HFF-Myc (cell line): Measurements from ENCODE around the gene ARVCF.

Source experiments
- DNase-seq: peaks from one replicate; pipeline ENCODE4 v3.0.0-alpha.2; 2011; ENCODE audit warnings: low read depth; ENCODE audit errors: extremely low read depth
- H3K4me3 ChIP-seq: replicated peaks from 2 replicates; pipeline ENCODE4 v1.5.1; 2011; ENCODE audit warnings: low read depth, mild to moderate bottlenecking, control low read depth, low read length
- CTCF ChIP-seq: IDR thresholded peaks from 2 replicates; pipeline ENCODE4 v1.5.1; 2012; ENCODE audit warnings: mild to moderate bottlenecking, low read depth, low read length, control low read depth; ENCODE audit errors: missing control alignments

Gene ARVCF

GRCh38 chr22:20019661-20020532 is 3.3 kb upstream of the ARVCF start:
- no peak for TF ChIP-seq CTCF
- no peak overlapping the region for H3K4me3 ChIP-seq

GRCh38 chr22:20018001-20018400 is 1.4 kb upstream of the ARVCF start:
- no peak for TF ChIP-seq CTCF
- no peak overlapping the region for H3K4me3 ChIP-seq

More at GRCh38 chr22:20019661-20020532, 3.3 kb upstream of the ARVCF start:
- DNase-seq = no peak

GRCh38 chr22:20017622-20017958 is 967 bp upstream of the ARVCF start:
- H3K4me3 ChIP-seq = no peak overlapping the region
- TF ChIP-seq CTCF = no peak
- DNase-seq = no peak

More at GRCh38 chr22:20018001-20018400, 1.4 kb upstream of the ARVCF start:
- DNase-seq = no peak

GRCh38 chr22:20015971-20016733 is 471 bp downstream of the ARVCF start:
- no peak for DNase-seq
- H3K4me3 ChIP-seq = peak overlapping the region; percentile 53
- no peak for TF ChIP-seq CTCF

- no peak for DNase-seq
- no peak for TF ChIP-seq CTCF
- no peak overlapping the region for H3K4me3 ChIP-seq
These were observed 1.4 kb downstream of the ARVCF start for GRCh38 chr22:20015187-20015625.

- no peak overlapping the region for H3K4me3 ChIP-seq
- no peak for TF ChIP-seq CTCF
- DNase-seq = no peak
These were observed 2.0 kb downstream of the ARVCF start for GRCh38 chr22:20014526-20015186.
